HUES6 (cell line): ENCODE data around the gene FBXO10.
"Not testable (repeated sequence)": the region's sequence is repeated elsewhere in the genome, so short reads cannot be mapped to it uniquely, and the experiment has no call there.

Source experiments
- H3K27ac ChIP-seq: 2 replicates; pipeline ENCODE4 v1.7.0; 2013; ENCODE audit warnings: low read depth, mild to moderate bottlenecking, low read length, inconsistent platforms
- H3K27me3 ChIP-seq: 2 replicates; pipeline ENCODE4 v1.6.1; 2013; ENCODE audit warnings: low read length; ENCODE audit not compliant: control insufficient read depth, insufficient read depth
- H3K36me3 ChIP-seq: 2 replicates; pipeline ENCODE4 v1.6.1; 2013; ENCODE audit warnings: low read length; ENCODE audit not compliant: control insufficient read depth, insufficient read depth
- H3K4me1 ChIP-seq: 2 replicates; pipeline ENCODE4 v1.6.1; 2013; ENCODE audit warnings: low read length; ENCODE audit not compliant: control insufficient read depth, insufficient read depth
- H3K4me3 ChIP-seq: 2 replicates; pipeline ENCODE4 v1.5.1; 2013; ENCODE audit warnings: low read depth, low read length
- H3K9ac ChIP-seq: one replicate; pipeline ENCODE4 v1.6.1; 2013; ENCODE audit warnings: mild to moderate bottlenecking, low read length
- H3K9me3 ChIP-seq: 2 replicates; pipeline ENCODE4 v1.6.1; 2013; ENCODE audit warnings: low read depth, low read length; ENCODE audit not compliant: control insufficient read depth, insufficient read depth

FBXO10 gene

GRCh38 chr9:37528652-37529471 is 47.3 kb downstream of the FBXO10 start:
- Histone ChIP-seq H3K9me3 (no peaks in the 10 kb centered on the region), H3K4me3 (no peak overlapping the region), H3K36me3 (peaks cover 62% of the 10 kb centered on the region), H3K4me1 (no peaks in the 10 kb centered on the region), H3K9ac (peak overlapping the region; percentile 19), H3K27ac (no peak overlapping the region), H3K27me3 (no peaks in the 10 kb centered on the region)

DNA sequence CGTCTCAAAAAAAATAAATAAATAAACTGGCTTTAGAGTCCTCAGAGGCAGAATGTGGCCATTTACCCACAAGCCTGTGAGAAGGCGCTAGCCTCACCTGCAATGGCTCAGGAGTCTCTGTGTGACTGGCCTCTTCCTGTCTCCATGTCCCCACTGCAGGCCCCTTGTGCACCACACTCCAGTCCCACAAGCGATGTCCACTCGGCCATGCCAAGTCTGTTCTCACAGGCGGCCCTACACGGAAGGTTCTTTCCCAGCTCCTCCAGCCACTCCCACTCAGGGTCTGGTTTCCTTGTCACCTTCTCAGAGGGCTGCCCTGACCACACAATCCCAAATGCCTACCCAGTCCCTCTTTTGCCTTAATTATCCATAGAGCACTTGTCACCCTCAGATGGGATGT is 52.3 kb downstream of the FBXO10 start:
- no peaks in the 10 kb centered on the region for H3K4me1 ChIP-seq
- H3K9me3 ChIP-seq = no peaks in the 10 kb centered on the region
- peaks cover 74% of the 10 kb centered on the region for H3K36me3 ChIP-seq

DNA sequence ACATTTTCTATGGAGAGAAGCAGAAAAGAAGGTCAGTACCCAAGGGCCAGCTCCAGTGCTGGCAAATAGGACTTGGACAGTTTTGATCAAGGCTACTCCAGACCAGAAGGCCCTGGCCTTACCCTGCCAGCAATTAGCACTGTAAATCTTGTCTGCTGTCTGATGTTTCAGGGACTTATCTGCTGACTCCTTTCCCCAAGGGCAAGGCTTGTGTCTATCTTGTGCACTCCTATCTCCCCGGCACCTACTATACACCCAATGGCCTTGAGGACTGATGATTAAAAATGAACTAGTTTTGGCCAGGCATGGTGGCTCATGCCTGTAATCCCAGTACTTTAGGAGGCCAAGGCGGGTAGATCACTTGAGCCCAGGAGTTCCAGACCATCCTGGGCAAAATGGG is 53.2 kb downstream of the FBXO10 start:
- H3K9ac ChIP-seq = no peak overlapping the region
- no peak overlapping the region for H3K27ac ChIP-seq
- no peaks in the 10 kb centered on the region for H3K4me1 ChIP-seq
- H3K36me3 ChIP-seq = peaks cover 69% of the 10 kb centered on the region
- H3K4me3 ChIP-seq = no peak overlapping the region
- no peaks in the 10 kb centered on the region for H3K9me3 ChIP-seq
- H3K27me3 ChIP-seq = no peaks in the 10 kb centered on the region

More for the DNA sequence above, 52.3 kb downstream of the FBXO10 start:
- no peaks in the 10 kb centered on the region for H3K27me3 ChIP-seq
- no peak overlapping the region for H3K4me3 ChIP-seq
- H3K9ac ChIP-seq = no peak overlapping the region
- H3K27ac ChIP-seq = no peak overlapping the region

DNA sequence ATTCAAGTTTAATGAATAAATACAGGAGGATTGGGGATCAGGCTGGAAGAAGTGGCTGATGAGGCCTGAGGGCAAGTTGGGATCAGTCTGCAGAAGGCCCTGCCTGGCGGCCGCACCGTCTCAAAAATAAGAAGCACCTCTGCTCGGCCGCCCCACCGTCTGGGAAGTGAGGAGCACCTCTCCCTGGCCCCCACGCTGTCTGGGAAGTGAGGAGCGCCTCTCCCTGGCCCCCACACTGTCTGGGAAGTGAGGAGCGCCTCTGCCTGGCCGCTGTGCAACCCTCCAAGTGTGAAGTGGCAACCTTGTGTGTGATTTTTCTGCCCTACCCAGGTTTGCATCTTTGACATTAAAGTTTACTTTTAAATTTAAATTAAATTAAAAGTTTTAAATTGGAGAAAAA is 55.1 kb downstream of the FBXO10 start:
- H3K4me1 ChIP-seq = no peaks in the 10 kb centered on the region
- no peak overlapping the region for H3K4me3 ChIP-seq
- H3K9me3 ChIP-seq = no peaks in the 10 kb centered on the region
- no peak overlapping the region for H3K9ac ChIP-seq
- H3K27me3 ChIP-seq = no peaks in the 10 kb centered on the region
- peaks cover 62% of the 10 kb centered on the region for H3K36me3 ChIP-seq
- H3K27ac ChIP-seq = no peak overlapping the region

DNA sequence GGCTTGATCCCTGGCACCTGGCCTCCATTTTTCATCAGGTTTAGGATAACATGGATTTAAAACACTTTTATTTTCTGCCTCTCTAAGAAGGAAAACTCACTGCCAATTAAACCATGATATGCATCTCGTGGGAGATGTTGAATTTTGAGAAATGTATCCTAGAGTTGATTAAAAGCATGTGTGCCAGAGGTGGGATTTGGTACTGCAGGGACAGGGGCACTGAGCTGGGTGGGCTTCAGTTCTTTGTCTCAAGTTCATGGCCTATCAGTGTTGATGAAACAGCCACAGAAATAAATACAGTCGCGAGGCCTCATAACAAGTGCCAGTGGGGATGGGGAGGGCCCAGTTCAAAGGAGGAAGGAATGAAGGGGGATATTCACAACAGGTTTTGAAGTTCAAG is 55.5 kb downstream of the FBXO10 start:
- Histone ChIP-seq H3K9me3 (no peaks in the 10 kb centered on the region), H3K27me3 (no peaks in the 10 kb centered on the region), H3K9ac (no peak overlapping the region), H3K36me3 (peaks cover 58% of the 10 kb centered on the region), H3K4me3 (no peak overlapping the region), H3K4me1 (no peaks in the 10 kb centered on the region), H3K27ac (no peak overlapping the region)

DNA sequence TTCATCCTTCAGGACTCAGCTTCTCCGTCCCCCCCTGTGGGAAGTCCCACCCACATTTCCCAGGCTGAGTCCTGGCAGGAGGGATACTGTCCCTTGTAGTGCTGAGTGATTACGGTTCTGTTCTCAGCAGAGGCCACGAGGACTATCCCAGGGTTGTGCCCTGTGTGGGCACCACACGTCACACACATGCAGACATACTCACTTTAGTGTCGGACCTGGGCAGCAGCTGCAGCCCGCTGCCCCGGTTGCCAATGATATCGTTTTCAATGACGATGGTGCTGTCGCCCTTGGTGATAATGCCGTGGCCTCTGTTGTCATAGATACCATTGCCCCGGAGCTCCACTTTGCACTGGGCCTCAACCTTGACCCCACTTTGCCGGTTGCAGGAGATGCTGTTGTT is 58.3 kb downstream of the FBXO10 start:
- Histone ChIP-seq H3K36me3 (peaks cover 42% of the 10 kb centered on the region), H3K9ac (no peak overlapping the region), H3K9me3 (no peaks in the 10 kb centered on the region), H3K27me3 (no peaks in the 10 kb centered on the region), H3K27ac (no peak overlapping the region), H3K4me3 (no peak overlapping the region), H3K4me1 (no peaks in the 10 kb centered on the region)

DNA sequence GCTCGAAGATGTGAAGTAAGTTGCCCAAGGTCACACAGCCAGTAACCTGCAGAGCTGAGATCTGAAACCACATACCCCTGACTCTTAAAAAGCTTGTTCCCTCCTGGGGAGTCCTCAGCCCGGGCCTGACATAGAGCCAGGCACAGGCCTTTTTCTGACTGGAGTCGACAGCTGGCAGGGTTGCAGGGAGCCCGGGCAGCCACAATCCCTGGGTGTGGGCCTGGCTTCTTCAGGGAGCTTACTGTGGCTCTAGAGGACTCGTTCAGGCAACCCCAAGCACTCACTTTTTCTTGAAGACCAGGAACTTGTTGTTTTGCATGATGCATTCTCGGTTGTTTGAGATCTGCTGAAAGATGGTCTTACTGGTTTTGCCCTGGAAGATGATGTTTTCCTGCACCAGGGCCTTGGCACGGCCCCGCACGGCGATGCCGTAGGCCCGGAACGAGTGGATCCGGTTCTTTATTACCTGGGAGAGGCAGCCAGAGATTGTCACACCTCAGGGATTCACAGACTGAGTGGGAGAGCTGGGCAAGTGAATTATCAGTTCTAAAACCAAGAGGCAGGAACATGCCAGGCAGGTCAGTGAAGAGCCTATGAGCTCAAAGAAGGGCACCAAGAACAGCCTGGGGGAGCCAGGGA is 60.4 kb downstream of the FBXO10 start:
- no peak overlapping the region for H3K27ac ChIP-seq
- H3K36me3 ChIP-seq = peaks cover 21% of the 10 kb centered on the region
- no peak overlapping the region for H3K4me3 ChIP-seq
- no peaks in the 10 kb centered on the region for H3K27me3 ChIP-seq
- no peaks in the 10 kb centered on the region for H3K4me1 ChIP-seq
- H3K9ac ChIP-seq = no peak overlapping the region
- H3K9me3 ChIP-seq = no peaks in the 10 kb centered on the region

GRCh38 chr9:37514999-37515398 is 61.2 kb downstream of the FBXO10 start:
- Histone ChIP-seq H3K27me3 (no peaks in the 10 kb centered on the region), H3K27ac (no peak overlapping the region), H3K4me3 (no peak overlapping the region), H3K9me3 (no peaks in the 10 kb centered on the region), H3K4me1 (no peaks in the 10 kb centered on the region), H3K36me3 (peaks cover 18% of the 10 kb centered on the region), H3K9ac (no peak overlapping the region)

DNA sequence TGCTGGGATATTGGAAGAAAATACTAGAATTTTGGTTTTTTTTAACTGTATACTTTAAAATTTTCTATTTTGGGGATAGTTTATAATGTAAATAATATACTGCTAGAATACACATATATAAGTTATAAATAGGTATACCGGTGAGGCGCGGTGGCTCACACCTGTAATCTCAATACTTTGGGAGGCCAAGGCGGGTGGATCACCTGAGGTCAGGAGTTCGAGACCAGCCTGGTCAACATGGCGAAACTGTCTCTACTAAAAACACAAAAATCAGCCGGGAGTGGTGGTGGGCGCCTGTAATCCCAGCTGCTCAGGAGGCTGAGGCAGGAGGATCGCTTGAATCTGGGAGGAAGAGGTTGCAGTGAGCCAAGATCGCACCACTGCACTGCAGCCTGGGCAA is 61.8 kb downstream of the FBXO10 start:
- not testable (repeated sequence) for H3K27ac ChIP-seq, H3K9ac ChIP-seq, H3K4me1 ChIP-seq, H3K9me3 ChIP-seq, H3K4me3 ChIP-seq, H3K27me3 ChIP-seq
- H3K36me3 ChIP-seq = peaks cover 17% of the 10 kb centered on the region

DNA sequence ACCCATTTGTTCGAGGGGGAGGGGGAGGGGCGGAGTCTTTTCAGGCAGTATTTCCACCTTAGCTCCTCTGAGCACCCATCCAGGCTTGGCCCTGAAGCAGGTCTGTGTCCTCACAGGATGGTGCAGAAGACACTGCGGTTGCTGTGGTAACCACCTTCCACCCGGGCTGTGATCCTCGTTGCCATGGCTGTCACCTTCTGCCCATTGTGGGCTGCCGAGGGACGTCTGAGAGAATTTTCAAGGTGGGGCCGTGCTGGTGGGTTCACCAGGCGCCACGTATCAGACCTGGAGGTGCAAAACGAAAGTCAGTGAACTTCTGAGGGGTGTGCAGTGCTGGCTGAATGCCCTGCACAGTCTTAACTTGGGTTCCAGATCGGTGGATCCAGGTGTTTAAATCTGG is 63.7 kb downstream of the FBXO10 start:
- no peaks in the 10 kb centered on the region for H3K4me1 ChIP-seq
- no peak overlapping the region for H3K4me3 ChIP-seq
- H3K36me3 ChIP-seq = peaks cover 12% of the 10 kb centered on the region
- no peaks in the 10 kb centered on the region for H3K27me3 ChIP-seq
- H3K9ac ChIP-seq = no peak overlapping the region
- H3K27ac ChIP-seq = no peak overlapping the region
- H3K9me3 ChIP-seq = no peaks in the 10 kb centered on the region
